Vagina (tissue), 2 donors: ENCODE measurements around the gene MTERF4.

Experiments
- CTCF ChIP-seq, 3 experiments: fragments of 450-650 bp in 2 of 3; fragments of 200-600 bp in 1 of 3; sonication (generic) in 1 of 3; IDR thresholded peaks; one replicate each; pipeline ENCODE4 v1.5.1; 2017 to 2019; ENCODE audit warnings: antibody characterized with exemption in 3 of 3, mild to moderate bottlenecking in 2 of 3, moderate library complexity in 2 of 3
- POLR2A ChIP-seq, 2 donors: fragments of 450-650 bp; IDR thresholded peaks; one replicate each; pipeline ENCODE4 v1.6.1; 2017; ENCODE audit warnings: antibody characterized with exemption in 2 of 2, mild to moderate bottlenecking in 2 of 2, moderate library complexity in 2 of 2

GRCh38 chr2:241149675-241149924 lies 47.5 kb upstream of the MTERF4 start:
- TF ChIP-seq CTCF (IDR thresholded peaks at IDR 0.05): no peak
- TF ChIP-seq POLR2A (IDR thresholded peaks at IDR 0.05): no peak
